Neural progenitor cell (in vitro differentiated cells): Measurements from ENCODE around the gene RYR3. TPM values are rescaled to one million over a fixed set of nuclear protein-coding genes. Genes with fewer than 3 reads are reported as not detected.

Experiments used
- DNase-seq: peaks from one replicate; pipeline ENCODE4 v3.0.0-alpha.2; 2016; ENCODE audit warnings: low spot score
- H2AFZ ChIP-seq: fragments of 200-600 bp; sonication (generic); replicated peaks from 2 replicates; pipeline ENCODE4 v1.6.1; 2016; ENCODE audit warnings: antibody characterized with exemption
- H3F3A ChIP-seq: fragments of 200-600 bp; sonication (generic); 2 replicates; pipeline ENCODE4 v1.6.1; 2016; ENCODE audit warnings: antibody characterized with exemption, low read depth
- H3K27ac ChIP-seq: fragments of 200-600 bp; sonication (generic); 2 replicates; pipeline ENCODE4 v1.5.1; 2016; ENCODE audit warnings: mild to moderate bottlenecking
- H3K27me3 ChIP-seq: fragments of 200-600 bp; sonication (generic); 2 replicates; pipeline ENCODE4 v1.6.1; 2016; ENCODE audit warnings: mild to moderate bottlenecking, moderate library complexity
- H3K36me3 ChIP-seq: fragments of 200-600 bp; sonication (generic); 2 replicates; pipeline ENCODE4 v1.5.1; 2016
- H3K4me1 ChIP-seq: fragments of 200-600 bp; sonication (generic); 2 replicates; pipeline ENCODE4 v1.6.1; 2016; ENCODE audit warnings: mixed run types
- H3K4me2 ChIP-seq: fragments of 200-600 bp; sonication (generic); 2 replicates; pipeline ENCODE4 v1.6.1; 2016
- H3K4me3 ChIP-seq: fragments of 200-600 bp; sonication (generic); 2 replicates; pipeline ENCODE4 v1.5.1; 2016
- H3K79me2 ChIP-seq: fragments of 200-600 bp; sonication (generic); 2 replicates; pipeline ENCODE4 v1.6.1; 2016; ENCODE audit warnings: low read depth
- H3K9ac ChIP-seq: fragments of 200-600 bp; sonication (generic); 2 replicates; pipeline ENCODE4 v1.6.1; 2016
- H3K9me3 ChIP-seq: fragments of 200-600 bp; sonication (generic); 2 replicates; pipeline ENCODE4 v1.5.1; 2016; ENCODE audit warnings: low read depth
- H4K20me1 ChIP-seq: fragments of 200-600 bp; sonication (generic); 2 replicates; pipeline ENCODE4 v1.6.1; 2016; ENCODE audit warnings: low read depth
- H3K27ac Mint-ChIP-seq: 3 replicates; pipeline ENCODE4 v1.8.0; 2021; ENCODE audit warnings: mixed read lengths
- H3K27me3 Mint-ChIP-seq: 2 replicates; pipeline ENCODE4 v1.8.0; 2022; ENCODE audit warnings: low read depth, mild to moderate bottlenecking, inconsistent platforms, moderate library complexity, mixed read lengths; ENCODE audit not compliant: insufficient read depth
- H3K36me3 Mint-ChIP-seq: 3 replicates; pipeline ENCODE4 v1.8.0; 2021; ENCODE audit warnings: mixed read lengths
- H3K4me1 Mint-ChIP-seq: 3 replicates; pipeline ENCODE4 v1.8.0; 2021; ENCODE audit warnings: mixed read lengths
- H3K4me3 Mint-ChIP-seq: 3 replicates; pipeline ENCODE4 v1.8.0; 2021; ENCODE audit warnings: mild to moderate bottlenecking, moderate library complexity, mixed read lengths
- H3K9me3 Mint-ChIP-seq: 3 replicates; pipeline ENCODE4 v1.8.0; 2020; ENCODE audit warnings: mixed read lengths
- CTCF ChIP-seq: fragments of 200-600 bp; sonication (generic); IDR thresholded peaks from 2 replicates; pipeline ENCODE4 v1.5.1; 2017; ENCODE audit warnings: antibody characterized with exemption, mild to moderate bottlenecking
- EZH2 ChIP-seq: fragments of 200-600 bp; sonication (generic); IDR thresholded peaks from 2 replicates; pipeline ENCODE4 v1.6.1; 2017; ENCODE audit warnings: antibody characterized with exemption, mild to moderate bottlenecking, moderate library complexity
- EZH2phosphoT487 ChIP-seq: fragments of 200-600 bp; sonication (generic); IDR thresholded peaks from 2 replicates; pipeline ENCODE4 v1.6.1; 2017; ENCODE audit warnings: antibody characterized with exemption
- total RNA-seq: library from RNA; depleted of rRNA; stranded (reverse); fragments of >200 nt; gene quantifications from 2 replicates; pipeline ENCODE4 v1.2.3, GENCODE V29; 2015; ENCODE audit warnings: low replicate concordance

RYR3 gene
- total RNA-seq, 1 donor from 2014 or later = 2.1 TPM

- H3K27me3 Mint-ChIP-seq = peaks cover 2% of the 10 kb centered on the region
Observed at GRCh38 chr15:33524274-33524673, 213.5 kb downstream of the RYR3 start.

GRCh38 chr15:33526532-33526931 is 215.8 kb downstream of the RYR3 start:
- no peak for DNase-seq
- Mint-ChIP-seq H3K4me3 (no peak overlapping the region), H3K9me3 (no peaks in the 10 kb centered on the region), H3K27me3 (peaks cover 2% of the 10 kb centered on the region), H3K4me1 (peaks cover 5% of the 10 kb centered on the region), H3K36me3 (no peaks in the 10 kb centered on the region), H3K27ac (no peak overlapping the region)
- Histone ChIP-seq H4K20me1 (no peaks in the 10 kb centered on the region), H3K4me3 (no peak overlapping the region), H3K27ac (no peak overlapping the region), H2AFZ (no peak overlapping the region), H3K36me3 (no peaks in the 10 kb centered on the region), H3K79me2 (no peaks in the 10 kb centered on the region), H3K9me3 (no peaks in the 10 kb centered on the region), H3K4me2 (no peak overlapping the region), H3K27me3 (no peaks in the 10 kb centered on the region), H3F3A (no peaks in the 10 kb centered on the region), H3K9ac (no peak overlapping the region), H3K4me1 (no peaks in the 10 kb centered on the region)
- TF ChIP-seq CTCF (no peak), EZH2phosphoT487 (no peak), EZH2 (no peak)

More at GRCh38 chr15:33524274-33524673, 213.5 kb downstream of the RYR3 start:
- H3K36me3 Mint-ChIP-seq = no peaks in the 10 kb centered on the region
- no peak overlapping the region for H2AFZ ChIP-seq
- no peaks in the 10 kb centered on the region for H3K4me1 ChIP-seq
- no peak overlapping the region for H3K4me3 Mint-ChIP-seq
- no peak overlapping the region for H3K4me2 ChIP-seq
- no peaks in the 10 kb centered on the region for H3K9me3 Mint-ChIP-seq
- H3K27ac ChIP-seq = no peak overlapping the region
- H3K79me2 ChIP-seq = no peaks in the 10 kb centered on the region
- H3F3A ChIP-seq = no peaks in the 10 kb centered on the region
- H3K9ac ChIP-seq = no peak overlapping the region
- H3K36me3 ChIP-seq = no peaks in the 10 kb centered on the region
- H3K9me3 ChIP-seq = no peaks in the 10 kb centered on the region
- H3K4me1 Mint-ChIP-seq = peaks cover 11% of the 10 kb centered on the region
- H3K27ac Mint-ChIP-seq = no peak overlapping the region
- H3K27me3 ChIP-seq = no peaks in the 10 kb centered on the region
- no peak for DNase-seq
- H3K4me3 ChIP-seq = no peak overlapping the region
- H4K20me1 ChIP-seq = no peaks in the 10 kb centered on the region
- TF ChIP-seq EZH2phosphoT487 = no peak
- TF ChIP-seq EZH2 = no peak
- TF ChIP-seq CTCF = no peak

- no peak overlapping the region for H3K27ac Mint-ChIP-seq
- Histone ChIP-seq H3K9me3 (no peaks in the 10 kb centered on the region), H3K79me2 (no peaks in the 10 kb centered on the region), H3K4me1 (peaks cover 7% of the 10 kb centered on the region), H4K20me1 (no peaks in the 10 kb centered on the region), H3K36me3 (no peaks in the 10 kb centered on the region), H3K4me2 (no peak overlapping the region), H3K9ac (no peak overlapping the region), H3K27me3 (no peaks in the 10 kb centered on the region), H2AFZ (no peak overlapping the region), H3F3A (no peaks in the 10 kb centered on the region), H3K27ac (no peak overlapping the region), H3K4me3 (no peak overlapping the region)
- DNase-seq = no peak
- no peak for TF ChIP-seq EZH2phosphoT487
- TF ChIP-seq EZH2 = no peak
- TF ChIP-seq CTCF = no peak
- H3K36me3 Mint-ChIP-seq = no peaks in the 10 kb centered on the region
- peaks cover 2% of the 10 kb centered on the region for H3K27me3 Mint-ChIP-seq
- no peaks in the 10 kb centered on the region for H3K4me1 Mint-ChIP-seq
- H3K9me3 Mint-ChIP-seq = no peaks in the 10 kb centered on the region
- no peak overlapping the region for H3K4me3 Mint-ChIP-seq
Observed at GRCh38 chr15:33533197-33533596, 222.4 kb downstream of the RYR3 start.
